OCI-LY1 (cell line): ENCODE measurements around the gene TRIB2.

ENCODE experiments used
- H2AFZ ChIP-seq: fragments of 200-600 bp; sonication (generic), shearing (Covaris generic); 2 replicates; pipeline ENCODE4 v1.6.0; 2014; ENCODE audit warnings: antibody characterized with exemption, mild to moderate bottlenecking, low read length
- H3F3A ChIP-seq: fragments of 200-600 bp; sonication (generic), shearing (Covaris generic); 2 replicates; pipeline ENCODE4 v1.6.0; 2014; ENCODE audit warnings: mild to moderate bottlenecking, antibody characterized with exemption, low read length, moderate library complexity; ENCODE audit not compliant: insufficient read depth
- H3K27ac ChIP-seq: fragments of 200-600 bp; sonication (generic); 2 replicates; pipeline ENCODE4 v1.5.1; 2014; ENCODE audit warnings: low read length, mixed run types, mild to moderate bottlenecking, low read depth; ENCODE audit not compliant: poor library complexity, severe bottlenecking
- H3K27me3 ChIP-seq: fragments of 200-600 bp; sonication (generic); 2 replicates; pipeline ENCODE4 v1.6.0; 2014; ENCODE audit warnings: antibody characterized with exemption, mild to moderate bottlenecking, low read length, moderate library complexity; ENCODE audit not compliant: insufficient read depth
- H3K36me3 ChIP-seq: fragments of 200-600 bp; sonication (generic); 2 replicates; pipeline ENCODE4 v1.6.1; 2014; ENCODE audit warnings: mild to moderate bottlenecking, antibody characterized with exemption, low read length, moderate library complexity, mixed read lengths; ENCODE audit not compliant: insufficient read depth
- H3K4me1 ChIP-seq: fragments of 200-600 bp; sonication (generic); 2 replicates; pipeline ENCODE4 v1.5.1; 2014; ENCODE audit warnings: mild to moderate bottlenecking, low read length, moderate library complexity; ENCODE audit not compliant: insufficient read depth, severe bottlenecking
- H3K4me2 ChIP-seq: fragments of 200-600 bp; sonication (generic), shearing (Covaris generic); 2 replicates; pipeline ENCODE4 v1.6.1; 2014; ENCODE audit warnings: low read length
- H3K4me3 ChIP-seq: fragments of 200-600 bp; sonication (generic); 2 replicates; pipeline ENCODE4 v1.5.1; 2014; ENCODE audit warnings: low read length, low read depth, mild to moderate bottlenecking, mixed read lengths; ENCODE audit not compliant: poor library complexity, severe bottlenecking
- H3K79me2 ChIP-seq: fragments of 200-600 bp; shearing (Covaris generic); 2 replicates; pipeline ENCODE4 v1.6.1; 2016; ENCODE audit warnings: mixed run types, low read length, mixed read lengths; ENCODE audit not compliant: insufficient read depth
- H3K9ac ChIP-seq: fragments of 200-600 bp; sonication (generic), shearing (Covaris generic); 2 replicates; pipeline ENCODE4 v1.6.1; 2014; ENCODE audit warnings: mild to moderate bottlenecking, low read length, mixed read lengths
- H3K9me2 ChIP-seq: fragments of 200-600 bp; sonication (generic), shearing (Covaris generic); 2 replicates; pipeline ENCODE4 v1.6.1; 2014; ENCODE audit warnings: low read depth, mild to moderate bottlenecking, low read length, mixed read lengths
- H3K9me3 ChIP-seq: fragments of 200-600 bp; shearing (Covaris generic); 2 replicates; pipeline ENCODE4 v1.6.1; 2014; ENCODE audit warnings: low read length, mixed read lengths
- H4K20me1 ChIP-seq: fragments of 200-600 bp; sonication (generic), shearing (Covaris generic); 2 replicates; pipeline ENCODE4 v1.6.0; 2016; ENCODE audit warnings: mild to moderate bottlenecking, low read length; ENCODE audit not compliant: insufficient read depth
- CTCF ChIP-seq: fragments of 200-600 bp; sonication (generic), shearing (Covaris generic); IDR thresholded peaks from 2 replicates; pipeline ENCODE4 v1.5.1; 2017; ENCODE audit warnings: mild to moderate bottlenecking, antibody characterized with exemption, low read length, moderate library complexity, mixed read lengths
- EZH2 ChIP-seq: fragments of 200-600 bp; sonication (generic), shearing (Covaris generic); IDR thresholded peaks from 2 replicates; pipeline ENCODE4 v1.8.0; 2017; ENCODE audit warnings: borderline replicate concordance, mixed run types, mild to moderate bottlenecking, antibody characterized with exemption, low read length, moderate library complexity, mixed read lengths

TRIB2 gene

DNA sequence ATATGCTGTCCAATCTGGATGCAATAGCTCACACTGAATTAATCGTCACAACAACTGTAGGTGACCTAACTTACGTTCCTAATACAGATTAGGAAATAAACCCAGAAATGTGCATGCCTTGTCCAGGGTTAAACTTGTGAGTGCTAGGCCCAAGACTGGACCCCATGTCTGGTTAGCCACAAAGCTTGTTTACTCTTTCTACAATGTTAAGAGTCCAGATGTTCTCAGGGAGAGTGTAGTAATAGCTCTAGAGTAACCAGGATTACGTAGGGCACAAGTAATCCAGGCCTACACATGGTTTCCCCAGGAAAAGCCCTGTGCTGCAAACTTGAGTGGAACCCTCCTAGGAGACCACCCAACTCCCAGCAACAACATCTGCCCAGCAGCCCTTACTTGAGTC lies 26.2 kb downstream of the TRIB2 start:
- Histone ChIP-seq H2AFZ (no peak overlapping the region), H3K9ac (no peak overlapping the region), H4K20me1 (no peaks in the 10 kb centered on the region; the same call in 1 of the 2 replicates), H3K79me2 (no peaks in the 10 kb centered on the region), H3K9me2 (no peaks in the 10 kb centered on the region), H3K27ac (no peak overlapping the region), H3K4me3 (no peak overlapping the region), H3F3A (no peaks in the 10 kb centered on the region), H3K9me3 (no peaks in the 10 kb centered on the region), H3K36me3 (peaks cover 52% of the 10 kb centered on the region), H3K4me2 (no peak overlapping the region), H3K4me1 (no peaks in the 10 kb centered on the region), H3K27me3 (no peaks in the 10 kb centered on the region)
- TF ChIP-seq CTCF (no peak), EZH2 (no peak)

DNA sequence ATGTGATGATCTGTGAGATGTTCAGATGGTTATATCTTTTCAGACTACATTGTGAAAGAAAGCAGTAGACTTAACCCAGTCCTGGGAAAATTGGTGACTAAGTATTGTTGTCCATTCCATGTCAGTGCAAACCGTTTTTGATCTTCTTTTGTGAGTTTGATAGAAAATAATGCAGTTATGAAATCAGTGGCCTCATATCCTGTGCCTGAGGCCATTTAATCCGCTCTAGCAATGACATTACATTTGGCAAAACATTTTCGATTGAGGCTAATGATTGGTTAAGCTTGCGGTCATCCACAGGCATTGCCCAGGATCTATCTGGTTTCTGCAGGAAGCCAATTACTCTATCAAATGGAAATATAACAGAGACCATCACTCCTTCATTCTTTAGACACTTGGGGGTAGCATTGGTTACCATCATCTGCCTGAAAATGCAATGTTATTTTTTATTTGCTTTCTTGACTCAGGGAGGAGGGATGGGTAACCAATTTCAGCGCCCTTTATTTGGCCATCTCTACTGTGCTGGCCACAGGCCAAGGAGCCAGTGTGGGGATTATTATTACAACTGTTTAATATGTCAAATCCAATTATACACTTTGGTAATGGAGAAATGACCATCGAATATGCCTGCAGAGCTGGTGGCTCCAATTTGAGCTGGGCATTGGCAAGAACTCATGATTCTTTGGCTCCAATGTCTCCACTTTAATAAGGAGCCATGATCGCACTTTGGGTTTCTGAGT lies 33.6 kb downstream of the TRIB2 start:
- H3K4me3 ChIP-seq: no peak overlapping the region
- no peaks in the 10 kb centered on the region for H3K4me1 ChIP-seq
- no peak overlapping the region for H3K27ac ChIP-seq
- H3K36me3 ChIP-seq: no peaks in the 10 kb centered on the region
- no peak overlapping the region for H3K9ac ChIP-seq
- H3K9me2 ChIP-seq: no peaks in the 10 kb centered on the region
- no peak for TF ChIP-seq EZH2
- no peak for TF ChIP-seq CTCF
- no peaks in the 10 kb centered on the region for H4K20me1 ChIP-seq
- no peaks in the 10 kb centered on the region for H3F3A ChIP-seq
- no peak overlapping the region for H3K4me2 ChIP-seq
- no peaks in the 10 kb centered on the region for H3K9me3 ChIP-seq
- H3K79me2 ChIP-seq: no peaks in the 10 kb centered on the region
- H2AFZ ChIP-seq: no peak overlapping the region
- H3K27me3 ChIP-seq: no peaks in the 10 kb centered on the region

DNA sequence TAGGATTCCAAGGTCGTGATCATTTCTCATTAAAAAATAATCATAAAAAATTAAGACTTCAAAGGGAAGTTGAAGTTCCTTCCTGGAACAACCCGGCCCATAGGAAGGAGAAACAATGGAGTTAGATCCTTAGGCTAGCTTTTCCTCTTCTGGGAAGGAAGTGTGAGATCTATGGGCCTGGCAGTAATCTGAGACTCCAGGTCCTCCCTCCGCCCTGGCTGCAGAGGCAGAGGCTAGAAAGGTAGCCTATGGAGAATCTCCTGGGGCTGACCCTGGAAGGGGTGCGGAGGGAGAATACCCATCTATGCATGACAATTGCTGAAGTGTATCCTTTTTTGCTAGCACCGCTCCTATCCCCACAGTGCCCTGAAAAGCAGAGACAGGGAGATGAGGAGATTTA lies 37.9 kb downstream of the TRIB2 start:
- Histone ChIP-seq H3K79me2 (no peaks in the 10 kb centered on the region), H2AFZ (no peak overlapping the region), H3K4me1 (no peaks in the 10 kb centered on the region), H3K9me3 (no peaks in the 10 kb centered on the region), H3F3A (no peaks in the 10 kb centered on the region), H4K20me1 (no peaks in the 10 kb centered on the region), H3K27me3 (no peaks in the 10 kb centered on the region), H3K4me2 (no peak overlapping the region), H3K9ac (no peak overlapping the region), H3K36me3 (no peaks in the 10 kb centered on the region), H3K27ac (no peak overlapping the region), H3K4me3 (no peak overlapping the region), H3K9me2 (no peaks in the 10 kb centered on the region)
- TF ChIP-seq EZH2 (no peak), CTCF (no peak)
